HUES48 (cell line): ENCODE results near the gene MEGF6.

Experiments
- H3K27ac ChIP-seq: one replicate; pipeline ENCODE4 v1.7.0; 2013; ENCODE audit warnings: low read depth, low read length, inconsistent platforms
- H3K27me3 ChIP-seq: 2 replicates; pipeline ENCODE4 v1.6.1; 2013; ENCODE audit warnings: mild to moderate bottlenecking, low read length; ENCODE audit not compliant: control insufficient read depth, insufficient read depth
- H3K36me3 ChIP-seq: 2 replicates; pipeline ENCODE4 v1.6.1; 2013; ENCODE audit warnings: low read length; ENCODE audit not compliant: control insufficient read depth, insufficient read depth
- H3K4me1 ChIP-seq: 2 replicates; pipeline ENCODE4 v1.6.1; 2013; ENCODE audit warnings: mild to moderate bottlenecking, low read length; ENCODE audit not compliant: control insufficient read depth, insufficient read depth
- H3K4me3 ChIP-seq: 2 replicates; pipeline ENCODE4 v1.5.1; 2013; ENCODE audit warnings: mild to moderate bottlenecking, low read depth, low read length
- H3K9ac ChIP-seq: 2 replicates; pipeline ENCODE4 v1.6.1; 2013; ENCODE audit warnings: mild to moderate bottlenecking, low read depth, low read length, moderate library complexity
- H3K9me3 ChIP-seq: 2 replicates; pipeline ENCODE4 v1.6.1; 2013; ENCODE audit warnings: low read length; ENCODE audit not compliant: control insufficient read depth, insufficient read depth

MEGF6 gene

DNA sequence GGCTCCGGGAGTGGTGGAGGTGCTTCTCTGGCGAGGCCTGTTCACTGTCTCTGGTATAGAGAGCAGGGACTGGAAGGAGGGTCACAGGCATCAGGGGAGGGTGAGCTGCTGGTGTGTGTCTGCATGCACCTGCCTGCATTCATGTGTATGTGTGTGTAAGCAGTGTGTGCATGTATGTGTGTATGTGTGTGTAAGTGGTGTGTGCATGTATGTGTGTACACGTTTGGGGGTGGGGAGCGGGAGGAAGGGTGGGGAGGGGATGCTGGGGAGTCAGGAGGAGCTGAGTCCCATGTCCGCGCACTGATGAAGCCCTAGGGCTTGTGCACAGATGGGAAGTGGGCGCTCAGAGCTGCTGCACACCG lies 107.8 kb downstream of the MEGF6 start:
- Histone ChIP-seq H3K27me3 (no peaks in the 10 kb centered on the region), H3K4me3 (no peak overlapping the region), H3K27ac (no peak overlapping the region), H3K4me1 (no peaks in the 10 kb centered on the region), H3K36me3 (no peaks in the 10 kb centered on the region), H3K9ac (no peak overlapping the region), H3K9me3 (no peaks in the 10 kb centered on the region)

- no peaks in the 10 kb centered on the region for H3K27me3 ChIP-seq
- H3K4me1 ChIP-seq = no peaks in the 10 kb centered on the region
- H3K9me3 ChIP-seq = no peaks in the 10 kb centered on the region
- no peak overlapping the region for H3K27ac ChIP-seq
- no peak overlapping the region for H3K4me3 ChIP-seq
- no peaks in the 10 kb centered on the region for H3K36me3 ChIP-seq
- H3K9ac ChIP-seq = no peak overlapping the region
Measured at GRCh38 chr1:3502641-3503524, 108.4 kb downstream of the MEGF6 start.

- Histone ChIP-seq H3K4me1 (no peaks in the 10 kb centered on the region), H3K27ac (no peak overlapping the region), H3K9ac (no peak overlapping the region), H3K9me3 (no peaks in the 10 kb centered on the region), H3K36me3 (no peaks in the 10 kb centered on the region), H3K27me3 (no peaks in the 10 kb centered on the region), H3K4me3 (no peak overlapping the region)
Measured at GRCh38 chr1:3501856-3502640, 109.3 kb downstream of the MEGF6 start.

DNA sequence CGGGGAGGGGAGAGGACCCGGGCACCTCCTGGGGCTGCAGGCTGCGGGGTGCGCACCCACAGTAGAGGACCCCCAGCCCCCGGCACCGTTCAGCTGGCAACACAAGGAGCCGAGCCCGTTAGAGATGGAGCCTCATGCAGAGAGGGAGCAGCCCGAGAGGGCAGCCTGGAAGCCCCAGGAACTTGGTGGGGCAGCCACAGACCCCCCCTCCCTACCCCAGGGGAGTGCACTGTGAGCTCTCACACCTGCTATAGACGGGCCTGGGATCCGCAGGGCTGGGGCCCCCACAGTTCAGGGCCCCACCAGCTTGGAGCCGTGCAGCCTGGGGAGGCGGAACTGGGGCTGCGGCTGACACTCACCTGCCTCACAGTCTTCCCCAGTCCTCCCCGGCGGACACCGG lies 109.9 kb downstream of the MEGF6 start:
- H3K36me3 ChIP-seq = no peaks in the 10 kb centered on the region
- H3K27ac ChIP-seq = no peak overlapping the region
- H3K27me3 ChIP-seq = no peaks in the 10 kb centered on the region
- H3K9ac ChIP-seq = no peak overlapping the region
- no peaks in the 10 kb centered on the region for H3K4me1 ChIP-seq
- no peak overlapping the region for H3K4me3 ChIP-seq
- no peaks in the 10 kb centered on the region for H3K9me3 ChIP-seq

- Histone ChIP-seq H3K36me3 (no peaks in the 10 kb centered on the region), H3K27ac (no peak overlapping the region)
Measured at GRCh38 chr1:3500265-3500835, 111.0 kb downstream of the MEGF6 start.

GRCh38 chr1:3499611-3500010 lies 111.7 kb downstream of the MEGF6 start:
- Histone ChIP-seq H3K9ac (no peak overlapping the region), H3K36me3 (no peaks in the 10 kb centered on the region), H3K9me3 (no peaks in the 10 kb centered on the region), H3K4me3 (no peak overlapping the region), H3K27ac (no peak overlapping the region), H3K27me3 (no peaks in the 10 kb centered on the region), H3K4me1 (no peaks in the 10 kb centered on the region)

More at GRCh38 chr1:3500265-3500835, 111.0 kb downstream of the MEGF6 start:
- no peaks in the 10 kb centered on the region for H3K27me3 ChIP-seq
- no peaks in the 10 kb centered on the region for H3K9me3 ChIP-seq
- H3K4me3 ChIP-seq = no peak overlapping the region
- no peak overlapping the region for H3K9ac ChIP-seq
- no peaks in the 10 kb centered on the region for H3K4me1 ChIP-seq

DNA sequence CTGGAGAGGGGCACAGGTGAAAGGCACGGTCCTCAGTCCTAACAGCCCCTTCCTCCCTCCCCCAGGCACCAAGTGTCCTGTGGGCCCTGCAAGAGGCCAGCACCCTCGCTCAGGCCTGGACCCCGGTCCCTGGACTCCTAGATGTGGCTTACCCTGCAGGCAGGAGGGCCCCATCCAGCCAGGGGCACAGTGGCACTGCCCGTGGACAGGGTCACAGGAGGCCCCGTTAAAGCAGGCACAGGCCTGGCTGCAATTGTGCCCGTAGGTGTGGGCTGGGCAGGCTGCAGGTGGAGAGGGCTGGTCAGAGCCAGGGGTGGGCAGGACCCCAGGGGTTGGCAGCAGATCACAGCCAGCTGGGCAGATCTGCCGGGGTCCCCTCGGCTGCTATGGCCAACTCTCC lies 112.3 kb downstream of the MEGF6 start:
- no peaks in the 10 kb centered on the region for H3K36me3 ChIP-seq
- H3K9ac ChIP-seq = no peak overlapping the region
- no peak overlapping the region for H3K27ac ChIP-seq
- no peaks in the 10 kb centered on the region for H3K27me3 ChIP-seq
- no peak overlapping the region for H3K4me3 ChIP-seq
- no peaks in the 10 kb centered on the region for H3K4me1 ChIP-seq
- H3K9me3 ChIP-seq = no peaks in the 10 kb centered on the region

GRCh38 chr1:3498246-3498930 lies 112.9 kb downstream of the MEGF6 start:
- Histone ChIP-seq H3K4me3 (no peak overlapping the region), H3K9ac (no peak overlapping the region), H3K36me3 (no peaks in the 10 kb centered on the region), H3K27me3 (no peaks in the 10 kb centered on the region), H3K27ac (no peak overlapping the region), H3K9me3 (no peaks in the 10 kb centered on the region), H3K4me1 (no peaks in the 10 kb centered on the region)

GRCh38 chr1:3497521-3497920 lies 113.8 kb downstream of the MEGF6 start:
- H3K9ac ChIP-seq = no peak overlapping the region
- no peaks in the 10 kb centered on the region for H3K4me1 ChIP-seq
- H3K36me3 ChIP-seq = no peaks in the 10 kb centered on the region

DNA sequence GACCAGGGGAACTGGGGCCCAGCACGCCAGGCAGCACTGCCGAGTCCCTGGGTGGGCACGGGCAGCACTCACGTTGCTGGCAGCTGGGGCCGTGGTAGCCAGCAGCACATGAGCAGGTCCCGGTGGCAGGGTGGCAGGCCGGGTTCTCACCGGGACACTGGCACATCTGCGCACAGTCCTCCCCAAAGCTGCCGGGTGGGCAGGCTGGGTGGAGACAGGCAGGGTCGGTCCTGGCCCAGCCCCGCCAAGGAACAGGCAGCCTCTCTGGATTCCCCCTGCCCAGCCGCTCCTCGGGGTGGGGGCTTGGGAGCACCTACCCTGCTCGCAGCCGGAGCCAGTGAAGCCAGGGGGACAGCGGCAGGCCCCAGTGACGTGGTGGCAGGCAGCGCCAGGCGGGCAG lies 114.4 kb downstream of the MEGF6 start:
- Histone ChIP-seq H3K4me3 (no peak overlapping the region), H3K27me3 (no peaks in the 10 kb centered on the region), H3K36me3 (no peaks in the 10 kb centered on the region), H3K27ac (no peak overlapping the region), H3K9me3 (no peaks in the 10 kb centered on the region), H3K9ac (no peak overlapping the region), H3K4me1 (no peaks in the 10 kb centered on the region)

More at GRCh38 chr1:3497521-3497920, 113.8 kb downstream of the MEGF6 start:
- no peak overlapping the region for H3K4me3 ChIP-seq
- H3K27me3 ChIP-seq = no peaks in the 10 kb centered on the region
- no peaks in the 10 kb centered on the region for H3K9me3 ChIP-seq
- H3K27ac ChIP-seq = no peak overlapping the region
